Activated CD4-positive, alpha-beta T cell treated with anti-CD3 and anti-CD28 coated beads for 48 hours (primary cell): ENCODE measurements around the gene GAL3ST2.
"Not testable (repeated sequence)": the region's sequence is repeated elsewhere in the genome, so short reads cannot be mapped to it uniquely, and the experiment has no call there.

Source experiments
- DNase-seq: peaks from one replicate; pipeline ENCODE4 v3.0.0-alpha.2; 2020

Gene GAL3ST2

DNA sequence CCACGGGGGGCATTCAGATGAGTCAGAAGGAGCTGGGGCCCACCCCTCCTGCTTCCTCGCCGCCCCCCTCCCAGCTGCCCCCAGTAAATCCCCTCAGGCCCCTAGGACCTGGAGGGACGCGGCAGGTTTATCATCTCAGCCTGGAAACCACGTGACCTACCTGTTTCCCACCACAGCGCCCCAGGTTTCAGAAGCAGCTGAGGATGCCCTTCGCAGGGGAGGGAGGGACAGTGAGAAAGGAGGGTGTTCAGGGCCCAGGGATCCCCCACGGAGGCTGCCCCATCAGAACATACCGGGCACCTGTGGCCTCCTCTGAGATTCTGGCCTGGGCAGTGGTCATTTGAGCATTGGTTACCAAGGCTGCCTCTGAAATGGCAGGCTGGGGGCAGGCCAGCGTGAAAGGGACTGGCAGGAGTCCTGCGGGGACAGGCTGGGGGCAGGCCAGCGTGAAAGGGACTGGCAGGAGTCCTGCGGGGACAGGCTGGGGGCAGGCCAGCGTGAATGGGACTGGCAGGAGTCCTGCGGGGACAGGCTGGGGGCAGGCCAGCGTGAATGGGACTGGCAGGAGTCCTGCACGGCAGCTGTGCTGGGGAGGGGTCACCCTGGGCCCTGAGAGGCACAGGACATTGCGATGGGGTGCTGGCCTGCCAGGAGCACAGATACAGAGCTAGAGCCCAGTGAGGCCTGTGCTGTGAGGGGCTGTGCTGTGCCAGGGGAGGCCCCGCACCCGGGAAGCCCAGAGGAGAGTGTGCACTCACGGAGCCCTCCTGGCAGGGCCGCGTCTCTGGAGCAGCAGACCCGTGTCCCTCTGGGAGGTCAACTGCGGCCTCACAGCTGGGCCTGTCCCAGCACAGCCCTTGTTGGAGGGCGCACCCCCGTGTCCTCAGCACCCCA is 33.9 kb downstream of the GAL3ST2 start:
- DNase-seq: no peak

DNA sequence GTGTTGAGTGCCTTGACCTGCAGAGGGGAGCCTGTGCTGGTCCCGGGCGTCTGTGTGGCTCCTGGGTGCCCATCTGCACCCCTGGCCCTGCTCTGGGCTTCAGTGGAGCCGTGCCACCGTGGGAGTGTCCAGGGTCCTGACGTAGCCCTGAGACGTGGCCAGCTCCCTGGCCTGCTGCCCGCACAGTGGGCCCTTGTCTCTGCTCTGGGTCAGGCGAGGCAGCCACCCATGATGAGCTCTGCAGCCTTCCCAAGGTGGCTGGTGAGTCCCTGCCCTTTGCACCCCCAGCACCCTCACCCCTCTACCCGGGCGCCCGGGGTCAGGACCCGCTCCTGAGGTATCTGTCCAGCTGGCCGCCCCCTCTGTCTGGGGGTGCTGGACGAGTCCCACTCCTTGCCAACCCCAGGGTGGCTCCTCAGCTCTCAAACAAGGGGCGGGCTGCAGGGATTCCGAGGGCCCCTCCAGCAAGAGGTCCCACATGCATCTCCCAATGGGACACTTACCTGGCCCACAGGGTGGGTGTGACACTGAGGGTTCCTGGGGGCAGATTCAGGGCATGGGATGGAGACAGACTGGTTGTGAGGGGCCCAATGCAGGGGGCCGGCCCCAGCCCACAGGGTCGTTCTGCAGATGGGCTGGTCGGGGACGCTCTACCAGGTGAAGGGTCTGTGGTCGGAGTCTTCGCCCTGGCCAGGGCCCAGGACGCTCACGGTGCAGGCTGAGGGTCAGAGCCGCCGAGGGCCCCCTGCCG is 34.8 kb downstream of the GAL3ST2 start:
- DNase-seq: no peak

DNA sequence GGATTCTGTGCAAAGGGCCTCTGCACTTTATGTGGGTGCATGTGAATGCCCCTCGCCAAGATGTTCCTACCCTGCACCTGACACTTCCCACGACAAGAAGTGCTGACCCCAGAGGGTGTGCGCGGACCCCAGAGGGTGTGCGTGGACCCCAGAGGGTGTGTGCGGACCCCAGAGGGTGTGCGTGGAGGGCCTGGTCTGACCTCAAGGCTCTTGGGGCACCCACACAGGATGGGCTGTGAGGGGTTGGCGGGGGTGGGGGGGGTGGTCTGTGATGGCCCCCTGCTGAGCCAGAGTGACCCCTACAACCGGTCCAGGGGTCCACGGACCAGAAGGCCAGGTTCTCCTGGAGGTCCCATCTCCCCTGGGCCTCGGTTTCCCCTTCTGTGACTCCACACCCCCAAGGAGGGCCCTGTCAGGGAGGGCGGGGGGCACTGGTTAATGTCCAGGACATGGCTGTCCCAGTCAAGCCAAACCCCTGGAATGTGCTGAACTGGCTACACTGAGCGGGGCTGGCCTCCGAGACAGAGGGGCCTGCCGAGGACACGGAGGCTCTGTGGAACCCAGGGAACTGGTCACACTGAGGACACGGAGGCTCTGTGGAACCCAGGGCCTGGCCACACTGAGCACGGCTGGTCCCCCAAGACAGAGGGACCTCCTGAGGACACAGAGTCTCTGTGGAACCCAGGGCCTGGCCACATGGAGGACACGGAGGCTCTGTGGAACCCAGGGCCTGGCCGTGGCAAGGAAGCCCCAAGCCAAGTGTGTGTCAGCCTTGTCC is 35.5 kb downstream of the GAL3ST2 start:
- no peak for DNase-seq

DNA sequence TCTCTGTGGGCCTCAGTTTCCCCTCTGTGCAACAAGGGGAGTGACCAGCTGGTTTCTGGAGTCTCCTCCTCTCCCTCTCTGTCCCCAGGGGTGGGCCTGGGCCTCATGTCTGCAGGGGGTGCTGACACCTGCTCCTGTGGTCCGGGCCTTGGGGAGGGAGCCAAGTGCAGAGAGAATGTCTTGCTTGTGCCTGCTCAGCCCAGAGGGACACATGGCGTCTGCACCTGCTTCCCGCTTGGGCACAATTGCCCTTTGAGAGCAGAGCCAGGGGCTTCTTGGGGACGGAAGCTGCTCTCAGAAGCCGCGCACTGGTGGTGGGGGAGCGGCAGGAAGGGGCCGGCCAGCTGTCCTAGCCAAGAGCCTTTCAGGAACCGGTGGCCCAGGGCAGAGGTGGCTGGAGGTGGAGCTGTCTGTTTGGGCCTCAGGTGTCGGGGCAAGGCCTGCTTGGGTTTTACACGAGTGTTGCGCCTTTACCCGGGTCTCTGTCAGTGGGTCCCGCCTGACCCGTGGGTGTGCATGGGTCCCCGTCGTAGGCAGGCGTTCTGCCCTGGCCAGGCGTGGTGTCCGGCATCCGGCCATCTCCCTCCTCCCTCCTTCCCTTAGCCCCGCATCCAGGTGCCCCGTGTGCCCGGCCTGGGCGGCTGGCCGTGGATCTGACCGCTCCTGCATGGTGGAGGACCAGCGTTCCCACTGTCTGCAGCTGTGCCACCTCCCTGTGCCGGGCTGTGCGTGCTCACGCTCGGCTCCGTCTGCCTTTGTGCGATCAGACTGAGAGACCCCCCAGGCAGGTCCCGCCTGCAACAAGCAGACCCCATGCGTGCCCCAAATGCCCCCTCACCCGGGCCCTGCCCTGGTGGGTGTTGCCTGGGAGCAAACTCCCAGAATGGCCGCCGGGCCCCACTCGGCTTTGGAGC is 36.4 kb downstream of the GAL3ST2 start:
- DNase-seq: no peak

DNA sequence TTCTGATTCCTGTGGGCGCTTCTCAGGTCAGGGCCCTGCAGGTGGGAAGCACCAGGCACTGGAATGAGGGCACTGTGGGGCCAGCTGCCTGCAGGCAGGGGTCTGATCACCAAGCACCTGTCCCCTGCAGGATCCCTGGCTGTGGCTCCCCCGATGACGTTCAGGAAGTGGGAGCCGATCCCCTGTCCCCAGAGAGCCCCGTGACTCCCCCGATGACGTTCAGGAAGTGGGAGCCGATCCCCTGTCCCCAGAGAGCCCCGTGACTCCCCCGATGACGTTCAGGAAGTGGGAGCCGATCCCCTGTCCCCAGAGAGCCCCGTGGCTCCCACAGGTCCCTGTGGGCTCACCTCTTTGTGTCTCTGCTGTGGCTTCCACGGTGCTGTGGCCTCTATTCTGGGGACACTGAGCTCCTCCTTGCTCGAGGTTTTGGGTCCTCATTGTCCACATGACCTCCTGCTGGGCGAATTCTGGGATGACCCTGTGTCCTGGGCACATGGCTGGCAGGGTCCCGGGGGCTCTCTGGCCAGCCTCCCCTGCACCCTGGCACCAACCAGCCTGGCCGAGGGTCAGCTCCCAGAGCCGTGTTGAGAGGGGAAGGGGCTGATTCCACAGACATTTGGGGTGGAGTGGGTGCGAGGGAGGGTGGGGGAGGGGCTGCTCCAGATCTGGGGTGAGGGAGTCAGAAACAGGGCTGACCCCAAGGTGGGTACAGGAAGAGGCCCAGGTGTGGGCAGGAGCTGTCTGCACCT is 37.2 kb downstream of the GAL3ST2 start:
- DNase-seq: no peak

DNA sequence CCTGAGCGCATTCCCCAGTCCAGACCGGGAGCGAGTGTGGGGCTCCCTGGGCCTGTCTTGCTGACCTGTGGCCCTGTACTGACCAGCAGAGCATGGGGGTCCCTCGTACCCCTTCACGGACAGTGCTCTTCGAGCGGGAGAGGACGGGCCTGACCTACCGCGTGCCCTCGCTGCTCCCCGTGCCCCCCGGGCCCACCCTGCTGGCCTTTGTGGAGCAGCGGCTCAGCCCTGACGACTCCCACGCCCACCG is 37.7 kb downstream of the GAL3ST2 start:
- DNase-seq: no peak

DNA sequence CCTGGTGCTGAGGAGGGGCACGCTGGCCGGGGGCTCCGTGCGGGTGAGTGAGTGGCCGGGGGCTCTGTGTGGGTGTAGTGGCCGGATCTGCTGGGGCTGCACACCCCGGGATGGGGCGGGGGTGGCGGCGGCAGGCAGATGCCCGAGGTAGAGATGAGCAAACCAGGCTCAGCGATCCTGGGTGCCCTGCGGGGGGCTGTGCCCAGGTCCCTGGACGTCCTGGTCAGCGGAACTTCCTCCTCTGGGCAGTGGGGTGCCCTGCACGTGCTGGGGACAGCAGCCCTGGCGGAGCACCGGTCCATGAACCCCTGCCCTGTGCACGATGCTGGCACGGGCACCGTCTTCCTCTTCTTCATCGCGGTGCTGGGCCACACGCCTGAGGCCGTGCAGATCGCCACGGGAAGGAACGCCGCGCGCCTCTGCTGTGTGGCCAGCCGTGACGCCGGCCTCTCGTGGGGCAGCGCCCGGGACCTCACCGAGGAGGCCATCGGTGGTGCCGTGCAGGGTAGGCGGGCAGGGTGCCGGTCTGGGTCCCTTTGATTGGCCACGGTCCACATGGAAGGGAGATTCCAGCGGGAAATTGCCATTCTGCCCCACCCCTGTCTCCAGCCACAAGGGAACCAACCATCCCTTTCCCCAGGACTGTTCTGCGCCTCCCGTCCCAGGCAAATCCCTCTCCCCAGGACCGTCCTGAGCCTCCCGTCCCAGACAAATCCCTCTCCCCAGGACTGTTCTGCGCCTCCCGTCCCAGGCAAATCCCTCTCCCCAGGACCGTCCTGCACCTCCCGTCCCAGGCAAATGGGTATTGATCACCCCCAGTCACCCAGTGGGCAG is 38.2 kb downstream of the GAL3ST2 start:
- no peak for DNase-seq

DNA sequence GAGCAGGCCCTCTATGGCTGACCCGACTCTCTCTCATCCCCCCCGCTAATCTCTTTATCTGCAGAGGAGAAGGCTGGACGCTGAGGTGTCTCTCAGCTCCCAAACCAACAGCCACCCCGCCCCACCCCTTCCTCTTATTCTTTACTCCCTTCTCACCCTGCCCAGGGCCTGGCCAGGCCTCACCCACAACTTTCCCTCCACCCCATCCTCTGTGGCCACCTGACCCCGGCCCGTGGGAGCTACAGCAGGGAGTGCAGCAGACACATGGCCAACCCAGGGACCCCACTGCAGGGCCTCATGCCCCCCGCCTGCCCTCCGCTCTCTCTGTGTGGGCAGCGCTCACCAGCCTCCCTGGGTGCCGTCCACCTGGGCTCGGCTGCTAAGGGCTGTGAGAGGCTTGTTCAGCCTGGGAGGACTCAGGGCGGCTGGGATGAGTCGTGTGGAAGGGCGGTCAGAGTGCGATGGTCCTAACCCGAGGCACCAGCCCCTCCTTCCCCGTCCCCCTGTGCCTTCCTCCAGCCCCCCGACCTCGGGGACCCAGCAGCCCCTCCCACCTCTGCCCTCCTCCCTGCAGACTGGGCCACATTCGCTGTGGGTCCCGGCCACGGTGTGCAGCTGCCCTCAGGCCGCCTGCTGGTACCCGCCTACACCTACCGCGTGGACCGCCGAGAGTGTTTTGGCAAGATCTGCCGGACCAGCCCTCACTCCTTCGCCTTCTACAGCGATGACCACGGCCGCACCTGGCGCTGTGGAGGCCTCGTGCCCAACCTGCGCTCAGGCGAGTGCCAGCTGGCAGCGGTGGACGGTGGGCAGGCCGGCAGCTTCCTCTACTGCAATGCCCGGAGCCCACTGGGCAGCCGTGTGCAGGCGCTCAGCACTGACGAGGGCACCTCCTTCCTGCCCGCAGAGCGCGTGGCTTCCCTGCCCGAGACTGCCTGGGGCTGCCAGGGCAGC is 39.1 kb downstream of the GAL3ST2 start:
- no peak for DNase-seq

DNA sequence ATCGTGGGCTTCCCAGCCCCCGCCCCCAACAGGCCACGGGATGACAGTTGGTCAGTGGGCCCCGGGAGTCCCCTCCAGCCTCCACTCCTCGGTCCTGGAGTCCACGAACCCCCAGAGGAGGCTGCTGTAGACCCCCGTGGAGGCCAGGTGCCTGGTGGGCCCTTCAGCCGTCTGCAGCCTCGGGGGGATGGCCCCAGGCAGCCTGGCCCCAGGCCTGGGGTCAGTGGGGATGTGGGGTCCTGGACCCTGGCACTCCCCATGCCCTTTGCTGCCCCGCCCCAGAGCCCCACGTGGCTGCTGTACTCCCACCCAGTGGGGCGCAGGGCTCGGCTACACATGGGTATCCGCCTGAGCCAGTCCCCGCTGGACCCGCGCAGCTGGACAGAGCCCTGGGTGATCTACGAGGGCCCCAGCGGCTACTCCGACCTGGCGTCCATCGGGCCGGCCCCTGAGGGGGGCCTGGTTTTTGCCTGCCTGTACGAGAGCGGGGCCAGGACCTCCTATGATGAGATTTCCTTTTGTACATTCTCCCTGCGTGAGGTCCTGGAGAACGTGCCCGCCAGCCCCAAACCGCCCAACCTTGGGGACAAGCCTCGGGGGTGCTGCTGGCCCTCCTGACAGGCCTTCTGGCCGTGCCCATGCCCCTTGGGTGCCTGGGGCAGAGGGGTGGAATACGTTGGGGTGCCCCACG is 40.0 kb downstream of the GAL3ST2 start:
- no peak for DNase-seq

DNA sequence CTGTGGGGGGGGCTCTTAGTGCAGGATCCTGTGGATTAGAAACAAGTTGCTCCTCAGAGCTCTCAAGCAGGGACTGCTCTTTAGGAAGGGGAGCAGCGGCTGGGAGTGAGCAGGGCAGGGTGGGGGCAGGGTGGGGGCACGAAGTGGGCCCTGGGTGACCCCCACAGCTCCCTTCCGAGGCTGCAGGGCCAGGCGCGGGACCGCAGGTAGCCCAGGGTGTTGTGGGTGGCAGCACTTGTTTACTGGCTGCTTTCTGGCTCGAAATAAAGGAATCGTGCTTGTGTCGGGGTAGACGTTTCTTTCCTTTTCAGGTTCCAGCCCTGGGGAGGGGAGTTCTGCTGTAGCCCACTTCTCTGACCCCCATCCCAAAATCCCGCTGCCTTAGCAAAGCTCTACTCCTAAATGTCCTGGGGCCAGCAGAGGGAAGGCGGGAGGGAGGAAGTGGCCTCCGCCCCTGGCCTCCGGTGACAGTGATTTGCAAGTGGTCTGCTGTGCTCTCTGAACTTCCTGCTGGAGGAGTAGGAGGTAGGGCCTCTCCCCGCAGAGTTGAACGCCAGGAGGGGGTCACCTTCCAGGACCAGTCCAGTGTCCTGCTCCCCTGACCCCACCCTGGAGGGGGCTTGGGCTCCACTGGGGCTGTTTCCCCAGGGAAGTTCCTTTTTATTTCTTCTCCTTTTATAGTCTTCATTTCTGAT is 40.7 kb downstream of the GAL3ST2 start:
- DNase-seq: no peak

DNA sequence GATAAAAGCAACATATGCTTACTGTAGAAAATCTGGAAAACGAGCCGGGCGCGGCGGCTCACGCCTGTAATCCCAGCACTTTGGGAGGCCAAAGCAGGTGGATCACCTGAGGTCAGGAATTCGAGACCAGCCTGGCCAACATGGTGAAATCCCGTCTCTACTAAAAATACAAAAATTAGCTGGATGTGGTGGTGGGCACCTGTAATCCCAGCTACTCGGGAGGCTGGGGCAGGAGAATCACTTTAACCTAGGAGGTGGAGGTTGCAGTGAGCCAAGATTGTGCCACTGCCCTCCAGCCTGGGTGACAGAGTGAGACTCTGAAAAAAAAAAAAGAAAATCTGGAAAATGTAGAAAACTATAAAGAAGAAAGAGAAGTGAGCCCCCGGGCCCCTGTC is 41.2 kb downstream of the GAL3ST2 start:
- DNase-seq: not testable (repeated sequence)

DNA sequence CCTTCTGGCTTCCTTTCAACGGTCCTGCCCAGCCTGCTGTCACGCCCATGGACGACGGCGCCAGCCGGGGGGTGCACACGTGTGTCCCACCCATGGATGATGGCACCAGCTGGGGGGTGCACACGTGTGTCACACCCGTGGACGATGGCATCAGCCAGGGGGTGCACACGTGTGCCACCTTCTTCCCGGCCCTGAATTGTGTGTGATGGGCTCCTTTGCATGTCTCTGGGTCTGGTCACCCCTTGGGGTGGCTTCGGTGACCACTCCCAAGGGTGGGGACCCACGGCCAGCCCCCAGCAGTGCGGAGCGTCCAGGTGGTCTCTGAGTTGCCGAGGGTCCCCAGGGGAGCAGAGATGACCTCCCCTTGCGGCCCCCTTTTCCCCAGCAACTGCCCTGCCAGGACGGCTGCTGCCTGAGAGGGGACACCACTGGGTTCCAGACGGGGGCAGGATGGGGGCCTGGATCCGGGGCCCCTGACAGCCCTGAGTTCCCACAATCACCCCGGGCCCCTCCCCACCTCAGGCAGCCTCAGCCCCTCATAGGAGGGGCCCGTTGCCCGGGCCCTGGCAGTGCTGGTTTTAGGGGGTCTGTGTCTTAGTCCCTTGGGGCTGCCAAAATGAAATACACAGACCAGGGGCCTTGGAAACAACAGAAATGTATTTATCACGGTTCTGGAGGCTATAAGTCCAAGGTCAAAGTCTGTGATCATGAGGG is 41.8 kb downstream of the GAL3ST2 start:
- no peak for DNase-seq

DNA sequence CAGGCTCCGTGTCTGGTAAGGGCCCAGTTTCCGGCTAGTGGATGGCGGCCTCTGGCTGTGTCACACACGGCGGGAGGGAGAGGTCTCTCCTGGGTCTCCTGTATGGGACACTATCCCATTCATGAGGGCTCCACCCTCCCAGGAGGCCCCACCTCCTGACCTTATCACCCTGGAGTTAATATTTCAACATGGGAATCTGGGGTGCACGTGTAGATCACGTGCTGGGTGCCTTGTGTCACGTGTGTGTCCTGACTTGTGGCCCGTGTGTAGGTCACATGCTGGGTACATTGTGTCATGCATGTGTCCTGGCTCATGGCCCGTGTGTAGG is 42.3 kb downstream of the GAL3ST2 start:
- DNase-seq: no peak

DNA sequence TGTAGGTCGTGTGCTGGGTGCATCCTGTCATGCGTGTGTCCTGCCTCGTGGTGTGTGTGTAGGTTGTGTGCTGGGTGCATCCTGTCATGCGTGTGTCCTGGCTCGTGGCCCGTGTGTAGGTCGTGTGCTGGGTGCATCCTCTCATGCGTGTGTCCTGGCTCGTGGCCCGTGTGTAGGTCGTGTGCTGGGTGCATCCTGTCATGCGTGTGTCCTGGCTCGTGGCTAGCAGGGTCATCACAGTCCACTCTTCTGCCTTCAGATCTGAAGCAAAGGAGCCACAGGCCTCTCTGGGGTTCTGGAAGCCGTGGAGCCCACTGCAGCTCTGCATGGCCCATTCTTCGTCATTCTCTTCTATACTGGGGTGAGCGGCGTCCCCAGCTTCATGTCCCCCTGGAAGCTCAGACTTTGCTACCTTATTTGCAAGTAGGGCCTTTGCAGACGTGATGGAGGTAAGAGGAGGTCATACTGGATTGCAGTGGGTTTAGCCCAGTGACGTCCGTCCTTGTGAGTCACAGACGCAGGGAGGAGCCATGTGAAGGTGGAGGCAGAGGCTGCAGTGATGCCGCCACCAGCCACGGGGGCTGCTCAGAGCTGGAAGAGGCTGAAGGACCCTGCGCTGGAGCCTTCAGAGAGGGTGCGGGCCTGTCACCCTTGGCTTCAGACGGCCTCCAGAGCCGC is 43.5 kb downstream of the GAL3ST2 start:
- DNase-seq: not testable (repeated sequence)

DNA sequence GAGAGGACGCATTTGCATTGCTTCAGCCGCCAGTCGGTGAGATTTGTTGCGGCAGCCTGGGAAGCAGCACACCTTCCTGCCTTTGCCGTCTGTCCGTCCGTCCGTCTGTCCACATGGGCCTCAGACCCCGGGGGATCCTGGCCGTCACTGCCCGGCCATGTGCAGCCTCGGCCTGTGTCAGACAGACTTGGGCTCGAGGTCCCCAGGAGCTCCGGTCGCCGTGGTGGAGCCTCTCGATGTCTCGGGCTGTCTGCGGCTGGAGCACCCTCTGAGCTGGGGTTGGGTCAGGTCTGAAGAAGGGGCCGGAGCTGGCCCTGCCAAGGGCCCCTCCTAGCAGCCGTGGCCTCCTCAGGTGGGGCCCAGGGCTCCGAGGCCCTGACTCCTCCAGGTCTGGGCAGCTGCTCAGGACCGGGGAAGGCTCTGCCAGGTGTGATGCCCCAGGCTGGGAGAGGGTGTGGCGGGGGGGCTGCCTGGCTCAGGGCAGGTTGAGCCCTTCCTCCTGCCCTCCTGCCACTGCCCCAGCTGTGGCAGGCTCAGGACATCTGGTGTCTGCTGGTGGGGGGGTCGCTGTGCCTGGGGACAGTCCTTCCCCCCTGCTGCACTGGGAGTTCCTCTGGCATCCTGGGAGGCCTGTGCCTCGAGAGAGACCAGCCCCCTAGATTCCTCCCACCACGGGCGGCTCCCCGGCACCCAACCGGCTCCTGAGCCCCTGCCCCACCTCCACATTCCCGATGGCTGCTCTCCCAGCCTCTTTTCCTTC is 44.2 kb downstream of the GAL3ST2 start:
- no peak for DNase-seq

DNA sequence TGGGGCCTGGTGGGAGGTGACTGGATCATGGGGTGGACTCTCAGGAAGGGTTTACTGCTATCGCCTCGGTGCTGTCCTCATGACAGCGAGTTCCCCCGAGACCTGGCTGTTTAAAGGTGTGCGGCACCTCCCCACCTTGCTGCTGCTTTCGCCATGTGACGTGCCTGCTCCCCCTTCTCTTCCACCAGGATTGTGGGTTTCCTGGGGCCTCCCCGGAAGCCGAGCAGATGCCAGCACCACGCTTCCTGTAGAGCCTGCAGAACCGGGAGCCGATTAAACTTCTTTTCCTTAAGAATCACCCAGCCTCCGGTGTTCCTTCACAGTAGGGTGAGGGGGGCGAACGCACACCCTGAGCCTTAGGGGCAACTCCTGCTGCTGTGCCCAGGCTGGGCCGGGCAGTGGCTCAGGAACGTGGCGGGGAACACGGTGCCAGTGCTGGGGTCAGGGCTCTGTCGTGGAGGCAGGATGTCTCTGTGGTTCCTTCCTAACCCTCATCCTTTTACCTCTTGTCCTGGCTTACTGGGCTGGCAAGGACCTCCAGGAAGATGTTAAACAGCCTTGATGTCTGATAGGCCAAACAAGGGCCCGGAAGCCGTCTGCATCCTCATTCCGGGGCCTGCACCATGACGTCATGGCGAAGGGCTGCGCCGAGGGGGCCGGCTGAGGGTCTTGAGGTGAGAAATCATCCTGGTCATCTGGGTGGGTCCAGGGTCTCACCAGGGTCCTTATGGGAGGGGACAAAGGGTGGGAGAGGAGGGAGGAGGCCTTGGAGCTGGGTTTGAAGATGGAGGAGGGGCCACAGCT is 45.0 kb downstream of the GAL3ST2 start:
- no peak for DNase-seq
